ENCODE measurements around the gene OGFRL1. TPM values are rescaled to one million over a fixed set of nuclear protein-coding genes. Genes with fewer than 3 reads are reported as not detected.

OGFRL1 gene
- total RNA-seq, 1 donor from 2014 or later = 9.4 TPM

- H3K36me3 Mint-ChIP-seq (ENCODE audit: insufficient read depth) = no peaks in the 10 kb centered on the region
- H3K27ac Mint-ChIP-seq = no peak overlapping the region
- TF ChIP-seq CTCF (IDR thresholded peaks at IDR 0.05; ENCODE audit: unreplicated experiment) = no peak
- no peaks in the 10 kb centered on the region for H3K27me3 Mint-ChIP-seq
- no peaks in the 10 kb centered on the region for H3K9me3 Mint-ChIP-seq (ENCODE audit: low read depth)
- H3K4me3 Mint-ChIP-seq (ENCODE audit: low read depth) = no peak overlapping the region
- DNase-seq (ENCODE audit: low spot score, unreplicated experiment) = no peak
- peaks cover 2% of the 10 kb centered on the region for H3K4me1 Mint-ChIP-seq (ENCODE audit: low read depth)
Measured at GRCh38 chr6:71277926-71278600, 10.5 kb upstream of the OGFRL1 start.

DNA sequence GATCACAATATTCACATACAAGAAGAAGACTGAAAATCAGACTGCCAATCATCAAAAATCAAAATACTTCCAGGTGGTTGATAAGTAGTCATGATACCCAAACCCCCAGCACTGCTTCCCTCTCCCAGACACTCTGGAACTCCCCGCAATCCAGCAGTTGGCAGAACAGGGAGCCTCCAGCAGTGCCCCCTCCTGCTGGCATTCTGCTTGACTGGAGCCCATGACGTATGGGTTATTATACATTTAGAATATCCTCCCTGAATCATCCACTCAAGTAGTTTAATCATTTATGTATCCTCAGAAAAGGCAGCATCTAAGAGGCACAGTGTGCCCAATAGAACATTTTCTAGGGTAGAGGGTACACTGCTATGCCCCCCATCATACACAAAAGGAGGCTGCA lies 9.3 kb upstream of the OGFRL1 start:
- no peaks in the 10 kb centered on the region for H3K27me3 Mint-ChIP-seq
- H3K36me3 Mint-ChIP-seq (ENCODE audit: insufficient read depth) = no peaks in the 10 kb centered on the region
- H3K27ac Mint-ChIP-seq = no peak overlapping the region
- H3K4me1 Mint-ChIP-seq (ENCODE audit: low read depth) = peaks cover 2% of the 10 kb centered on the region
- no peak for DNase-seq (ENCODE audit: low spot score, unreplicated experiment)
- H3K9me3 Mint-ChIP-seq (ENCODE audit: low read depth) = no peaks in the 10 kb centered on the region
- TF ChIP-seq CTCF (IDR thresholded peaks at IDR 0.05; ENCODE audit: unreplicated experiment) = no peak
- H3K4me3 Mint-ChIP-seq (ENCODE audit: low read depth) = no peak overlapping the region

- Mint-ChIP-seq H3K4me1 (ENCODE audit: low read depth) (peaks cover 2% of the 10 kb centered on the region), H3K4me3 (ENCODE audit: low read depth) (no peak overlapping the region), H3K36me3 (ENCODE audit: insufficient read depth) (no peaks in the 10 kb centered on the region), H3K27me3 (no peaks in the 10 kb centered on the region), H3K9me3 (ENCODE audit: low read depth) (no peaks in the 10 kb centered on the region), H3K27ac (no peak overlapping the region)
- no peak for TF ChIP-seq CTCF (IDR thresholded peaks at IDR 0.05; ENCODE audit: unreplicated experiment)
- DNase-seq (ENCODE audit: low spot score, unreplicated experiment) = no peak
Measured at GRCh38 chr6:71279740-71280139, 8.9 kb upstream of the OGFRL1 start.

- Mint-ChIP-seq H3K4me3 (ENCODE audit: low read depth) (no peak overlapping the region), H3K4me1 (ENCODE audit: low read depth) (peaks cover 2% of the 10 kb centered on the region), H3K27me3 (no peaks in the 10 kb centered on the region), H3K9me3 (ENCODE audit: low read depth) (no peaks in the 10 kb centered on the region), H3K27ac (no peak overlapping the region), H3K36me3 (ENCODE audit: insufficient read depth) (no peaks in the 10 kb centered on the region)
- DNase-seq (ENCODE audit: low spot score, unreplicated experiment) = no peak
- no peak for TF ChIP-seq CTCF (IDR thresholded peaks at IDR 0.05; ENCODE audit: unreplicated experiment)
Measured at GRCh38 chr6:71280701-71281100, 7.9 kb upstream of the OGFRL1 start.

DNA sequence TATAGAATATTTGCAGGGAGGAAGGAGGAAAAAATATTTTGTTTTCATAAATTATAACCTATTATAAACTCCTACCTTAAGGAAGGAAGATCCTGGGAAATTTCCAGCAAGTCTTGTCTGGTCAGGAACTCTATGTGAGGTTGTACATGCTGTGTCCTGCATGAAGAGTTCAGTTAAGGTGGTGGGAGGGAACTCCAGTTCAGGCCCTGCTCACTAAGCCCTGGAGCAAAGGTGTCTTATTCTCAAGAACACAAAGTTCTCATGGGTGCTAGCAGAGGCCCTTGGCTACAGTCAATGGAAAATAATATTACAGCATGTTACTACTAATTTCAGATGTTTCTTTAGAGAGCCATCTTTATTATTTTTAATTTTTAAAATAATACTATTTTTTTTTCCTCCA lies 3.8 kb upstream of the OGFRL1 start:
- DNase-seq (ENCODE audit: low spot score, unreplicated experiment) = no peak
- H3K27me3 Mint-ChIP-seq = no peaks in the 10 kb centered on the region
- H3K27ac Mint-ChIP-seq = no peak overlapping the region
- no peaks in the 10 kb centered on the region for H3K36me3 Mint-ChIP-seq (ENCODE audit: insufficient read depth)
- no peaks in the 10 kb centered on the region for H3K9me3 Mint-ChIP-seq (ENCODE audit: low read depth)
- H3K4me1 Mint-ChIP-seq (ENCODE audit: low read depth) = peaks cover 4% of the 10 kb centered on the region
- no peak for TF ChIP-seq CTCF (IDR thresholded peaks at IDR 0.05; ENCODE audit: unreplicated experiment)
- H3K4me3 Mint-ChIP-seq (ENCODE audit: low read depth) = no peak overlapping the region

Measured in progenitor cell of endocrine pancreas (in vitro differentiated cells).